HG03280 (cell line): ENCODE measurements around the gene SARS1.
"Not testable (repeated sequence)": the region's sequence is repeated elsewhere in the genome, so short reads cannot be mapped to it uniquely, and the experiment has no call there.

Experiments
- ATAC-seq: cut with Tn5 transposase; IDR thresholded peaks from one replicate; pipeline ENCODE4 v1.9.1; 2021; ENCODE audit warnings: mild to moderate bottlenecking, moderate library complexity; ENCODE audit not compliant: unreplicated experiment

Gene SARS1

GRCh38 chr1:109192433-109192832 lies 21.3 kb upstream of the SARS1 start:
- no peak for ATAC-seq

GRCh38 chr1:109193653-109194590 lies 19.8 kb upstream of the SARS1 start:
- ATAC-seq = no peak

GRCh38 chr1:109197158-109198042 lies 16.3 kb upstream of the SARS1 start:
- no peak for ATAC-seq

- ATAC-seq = no peak
Observed at GRCh38 chr1:109198043-109198695, 15.5 kb upstream of the SARS1 start.

- no peak for ATAC-seq
Observed at GRCh38 chr1:109198745-109199144, 15.0 kb upstream of the SARS1 start.

- ATAC-seq = no peak
Observed at GRCh38 chr1:109199710-109200109, 14.0 kb upstream of the SARS1 start.

- no peak for ATAC-seq
Observed at GRCh38 chr1:109201123-109201703, 12.5 kb upstream of the SARS1 start.

- no peak for ATAC-seq
Observed at GRCh38 chr1:109204484-109204883, 9.2 kb upstream of the SARS1 start.

DNA sequence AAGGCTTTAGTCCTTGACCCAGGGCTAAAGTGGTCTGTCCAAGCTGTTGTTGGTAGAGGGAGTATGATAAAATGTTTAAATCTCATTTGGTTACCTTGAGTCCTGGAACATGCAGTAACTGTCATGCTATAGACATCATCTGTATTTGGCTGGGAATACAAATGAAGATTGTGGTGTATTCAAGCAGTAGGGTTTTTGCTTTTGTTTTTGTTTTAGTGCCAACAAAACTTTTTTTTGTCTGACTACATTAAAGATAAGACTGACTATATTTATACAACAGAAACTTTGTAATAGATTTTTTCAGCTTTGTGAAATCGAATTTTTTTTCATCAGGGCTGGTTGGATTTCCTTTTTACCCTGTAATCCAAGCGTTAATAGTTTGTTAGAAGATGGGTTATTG lies 7.4 kb upstream of the SARS1 start:
- no peak for ATAC-seq

DNA sequence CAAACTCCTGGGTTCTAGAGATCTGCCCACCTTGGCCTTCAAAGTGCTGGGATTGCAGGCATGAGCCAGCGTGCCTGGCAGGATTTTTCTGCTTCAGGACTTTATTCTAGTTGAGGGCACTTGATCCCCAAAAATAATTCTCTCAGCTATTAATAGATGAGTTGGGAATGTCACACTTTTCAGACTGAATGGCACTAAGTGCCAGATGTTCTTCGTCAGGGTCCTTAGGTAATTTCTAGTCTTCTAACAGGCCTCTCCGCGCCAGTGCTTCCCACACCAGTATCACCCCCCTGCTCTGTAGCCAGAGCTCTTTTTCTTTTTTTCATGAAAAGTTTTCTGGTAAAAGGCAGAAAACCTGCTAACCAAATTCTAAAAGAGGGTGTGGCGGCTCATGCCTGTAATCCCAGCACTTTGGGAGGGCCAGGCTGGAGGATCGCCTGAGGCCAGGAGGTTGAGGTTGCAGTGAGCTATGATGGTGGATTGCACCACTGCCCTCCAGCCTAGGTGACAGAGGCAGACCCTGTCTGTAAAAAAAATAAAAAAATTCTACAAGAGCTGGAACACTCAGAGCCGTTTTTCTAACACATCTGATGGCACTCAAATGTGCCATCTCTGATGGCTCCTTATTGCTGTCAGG lies 6.1 kb upstream of the SARS1 start:
- no peak for ATAC-seq

DNA sequence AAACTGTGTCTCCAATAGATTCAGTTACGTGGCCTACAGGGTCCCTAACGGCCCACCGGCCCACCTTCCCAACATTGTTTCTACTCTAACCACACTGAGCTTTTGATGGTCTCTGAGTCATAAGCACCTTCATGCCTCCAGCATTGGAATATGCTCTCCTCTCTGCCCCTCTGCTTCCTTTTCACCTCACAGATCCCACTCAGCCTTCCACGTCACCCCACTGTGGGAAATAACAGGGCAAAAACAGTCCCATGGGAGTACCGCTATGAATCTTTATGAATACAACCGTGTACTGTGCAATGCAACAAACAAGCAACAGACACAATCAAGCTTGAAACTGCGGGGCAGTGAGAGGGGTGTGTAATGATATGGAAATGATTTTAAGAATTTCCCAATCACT lies 5.3 kb upstream of the SARS1 start:
- ATAC-seq = no peak

GRCh38 chr1:109208836-109209463 lies 4.8 kb upstream of the SARS1 start:
- ATAC-seq = no peak

- no peak for ATAC-seq
Observed at GRCh38 chr1:109210058-109210457, 3.7 kb upstream of the SARS1 start.

DNA sequence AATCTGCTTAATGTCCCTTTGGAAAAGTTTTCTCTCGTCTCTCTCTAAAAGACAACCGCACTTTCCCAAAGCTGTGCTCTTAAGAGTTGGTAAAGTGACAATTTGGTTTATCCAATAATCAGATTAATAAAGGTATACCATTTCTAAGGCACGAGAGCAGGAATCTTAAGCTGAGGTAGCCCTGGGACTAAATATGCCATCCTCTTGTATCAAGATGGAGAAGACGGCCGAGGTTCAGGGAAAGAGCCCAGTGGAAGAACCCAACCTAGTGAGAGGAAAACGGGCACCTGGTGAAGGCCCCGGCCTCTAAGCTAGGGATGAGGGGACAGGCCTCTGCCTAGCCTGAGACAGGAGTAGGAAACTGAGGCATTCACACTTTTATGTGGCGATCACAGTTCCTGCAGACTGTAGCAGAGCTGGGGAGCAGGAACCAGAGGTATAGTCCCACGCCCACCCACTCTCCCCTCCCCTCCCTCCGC lies 334 bp upstream of the SARS1 start:
- no peak for ATAC-seq

DNA sequence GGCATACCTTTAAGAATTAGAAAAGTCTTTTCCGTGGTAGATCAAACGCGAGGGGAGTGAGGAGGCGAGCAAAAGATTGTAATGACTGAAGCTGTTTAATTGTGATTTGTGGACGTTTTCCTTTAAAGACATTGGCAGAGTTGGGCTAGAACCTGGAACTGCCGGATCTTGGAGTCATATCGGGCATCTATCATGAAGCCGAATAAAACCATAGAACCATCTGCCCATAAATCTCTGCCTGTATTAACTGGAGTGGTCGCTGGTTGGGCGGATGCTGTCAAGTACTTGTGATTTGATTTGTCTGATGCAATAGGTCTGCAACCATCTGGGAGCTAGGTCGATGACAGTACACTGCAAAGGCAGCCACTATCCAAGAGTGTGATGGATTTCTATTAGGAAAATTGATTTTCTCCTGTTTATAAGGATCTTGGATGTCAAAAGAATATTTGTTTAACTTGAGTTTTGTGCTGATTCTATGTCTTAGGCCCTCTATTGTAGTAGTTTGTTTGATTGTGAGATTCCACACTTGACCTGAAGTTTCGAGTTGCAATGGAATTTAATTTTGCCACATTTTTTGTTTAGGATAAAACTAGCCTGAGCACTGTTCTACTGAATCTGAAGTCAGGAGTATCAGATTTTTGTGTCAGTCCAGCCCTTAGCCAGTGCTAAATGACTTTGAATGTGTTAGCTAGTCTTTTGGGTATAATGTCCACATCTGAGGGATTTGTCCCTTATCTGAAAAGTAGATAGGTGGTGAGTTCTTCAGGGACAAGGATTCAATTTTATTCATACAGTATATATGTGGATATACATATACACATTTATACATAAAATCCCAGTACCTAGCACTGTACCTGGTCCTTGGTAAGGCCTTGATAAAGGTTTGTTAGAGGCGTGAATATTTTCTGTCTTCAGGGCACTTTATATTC lies 1.2 kb downstream of the SARS1 start:
- ATAC-seq = no peak

DNA sequence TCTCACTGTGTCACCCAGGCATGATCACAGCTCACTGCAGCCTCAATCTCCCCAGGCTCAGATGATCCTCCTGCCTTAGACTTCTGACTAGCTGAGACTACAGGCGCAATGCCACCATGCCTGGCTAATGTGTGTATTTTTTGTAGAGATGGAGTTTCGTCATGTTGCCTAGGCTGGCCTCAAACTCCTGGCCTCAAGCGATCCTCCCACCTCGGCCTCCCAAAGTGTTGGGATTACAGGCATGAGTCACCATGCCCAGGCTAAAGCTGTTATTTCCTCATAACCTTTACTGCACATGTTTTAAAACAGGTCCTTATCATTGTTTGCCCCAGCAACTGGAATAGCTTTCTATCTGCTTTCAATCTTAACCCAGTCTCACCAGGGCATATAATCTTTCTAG lies 2.9 kb downstream of the SARS1 start:
- ATAC-seq = no peak

DNA sequence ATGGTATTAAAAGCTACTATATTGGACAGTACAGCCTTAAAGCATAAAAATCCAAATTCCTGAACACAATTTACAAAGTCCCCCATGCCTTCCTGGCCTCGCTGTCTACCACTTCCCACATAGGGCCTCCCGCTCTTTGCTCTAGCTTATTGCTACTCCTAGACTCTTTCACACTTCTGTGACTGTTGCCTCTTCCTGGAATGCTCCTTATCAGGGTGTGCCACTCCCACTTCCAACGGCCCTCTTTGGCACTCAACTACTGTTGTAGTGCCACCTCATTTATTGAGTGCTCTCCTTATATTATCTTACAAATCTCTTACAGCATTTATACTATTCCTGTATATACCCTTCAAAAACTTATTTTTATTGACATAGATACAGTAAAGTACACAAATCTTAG lies 4.8 kb downstream of the SARS1 start:
- no peak for ATAC-seq

DNA sequence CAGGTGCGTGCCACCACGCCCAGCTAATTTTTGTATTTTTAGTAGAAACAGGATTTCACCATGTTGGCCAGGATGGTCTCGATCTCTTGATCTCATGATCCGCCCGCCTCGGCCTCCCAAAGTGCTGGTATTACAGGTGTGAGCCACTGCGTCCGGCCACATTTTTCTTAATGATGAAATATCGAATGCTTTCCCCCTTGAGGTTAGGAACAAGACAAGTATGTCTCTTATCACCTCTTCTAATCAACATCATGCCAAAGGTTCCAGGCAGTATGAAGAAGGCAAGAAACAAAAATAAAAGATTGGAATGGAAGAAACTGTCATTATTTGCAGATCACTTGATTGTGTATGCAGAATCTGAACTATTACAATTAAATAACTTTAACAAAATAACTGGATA lies 7.5 kb downstream of the SARS1 start:
- not testable (repeated sequence) for ATAC-seq

- no peak for ATAC-seq
Observed at GRCh38 chr1:109225308-109225707, 11.6 kb downstream of the SARS1 start.
